H1 (cell line): Measurements from ENCODE around the gene GPNMB. TPM values are rescaled to one million over a fixed set of nuclear protein-coding genes. Genes with fewer than 3 reads are reported as not detected.

Experiments
- CTCF ChIA-PET: fragments of 300-600 bp; sonication (Branson Sonifier 250); formaldehyde crosslinking; loops from one replicate; lab custom pipeline; 2021; ENCODE audit not compliant: partially characterized antibody; lab: Charles Lee
- POLR2A ChIA-PET: fragments of 300-600 bp; sonication (Branson Sonifier 250); formaldehyde crosslinking; loops from one replicate; lab custom pipeline; 2021; ENCODE audit warnings: inconsistent platforms; ENCODE audit not compliant: partially characterized antibody; lab: Charles Lee
- DNase-seq, 2 experiments: peaks; one replicate each; pipeline versions ENCODE4 v3.0.0 to v3.0.0-alpha.2; 2010 to 2022; ENCODE audit warnings: low spot score in 2 of 2, low read depth in 1 of 2, mixed read lengths in 1 of 2
- FAIRE-seq: peaks from 2 replicates; lab custom pipeline; 2011; peaks lifted over from hg19 to GRCh38; lab: Jason Lieb, UNC
- H2AFZ ChIP-seq: 2 replicates; pipeline ENCODE4 v1.8.1; 2012; ENCODE audit warnings: low read length, inconsistent platforms
- H2AK5ac ChIP-seq: 2 replicates; pipeline ENCODE4 v1.6.1; 2013; ENCODE audit warnings: low read depth, low read length
- H2BK120ac ChIP-seq: replicated peaks from 2 replicates; pipeline ENCODE3; 2013; ENCODE audit warnings: low read depth, low read length, inconsistent platforms
- H2BK12ac ChIP-seq: 2 replicates; pipeline ENCODE4 v1.6.1; 2013; ENCODE audit warnings: low read depth, low read length
- H2BK15ac ChIP-seq: 2 replicates; pipeline ENCODE4 v1.6.1; 2013; ENCODE audit warnings: low read length
- H2BK20ac ChIP-seq: 2 replicates; pipeline ENCODE4 v1.6.1; 2013; ENCODE audit warnings: low read length
- H2BK5ac ChIP-seq: 2 replicates; pipeline ENCODE4 v1.6.1; 2013; ENCODE audit warnings: low read depth, low read length
- H3K14ac ChIP-seq: 2 replicates; pipeline ENCODE4 v1.6.1; 2013; ENCODE audit warnings: inconsistent platforms; ENCODE audit not compliant: insufficient read length
- H3K18ac ChIP-seq: 2 replicates; pipeline ENCODE4 v1.6.1; 2013; ENCODE audit warnings: low read length; ENCODE audit errors: extremely low read depth
- H3K23ac ChIP-seq: 2 replicates; pipeline ENCODE4 v1.6.1; 2013; ENCODE audit warnings: inconsistent platforms; ENCODE audit not compliant: insufficient read length
- H3K23me2 ChIP-seq: 2 replicates; pipeline ENCODE4 v1.6.1; 2013; ENCODE audit warnings: low read depth, low read length
- H3K27ac ChIP-seq: 2 replicates; pipeline ENCODE4 v1.6.1; 2011; ENCODE audit warnings: low read depth, low read length, inconsistent platforms
- H3K27me3 ChIP-seq, 4 experiments: replicated peaks in 1 of 4; 1 replicate in 1 of 4; 2 replicates in 3 of 4; pipeline versions ENCODE4 v1.6.1 to v1.8.1; 2011 to 2013; ENCODE audit warnings: low read length in 3 of 4, mild to moderate bottlenecking in 3 of 4, inconsistent platforms in 2 of 4, mixed read lengths in 2 of 4, moderate library complexity in 1 of 4; ENCODE audit not compliant: control insufficient read depth in 3 of 4, insufficient read depth in 3 of 4; ENCODE audit errors: extremely low read depth in 1 of 4
- H3K36me3 ChIP-seq, 4 experiments: 2 replicates each; pipeline versions ENCODE4 v1.6.1 to v1.8.1; 2011 to 2013; ENCODE audit warnings: mild to moderate bottlenecking in 4 of 4, low read length in 3 of 4, moderate library complexity in 2 of 4, control low read depth in 1 of 4, inconsistent platforms in 1 of 4; ENCODE audit not compliant: insufficient read depth in 4 of 4, control insufficient read depth in 2 of 4
- H3K4ac ChIP-seq: replicated peaks from 2 replicates; pipeline ENCODE3; 2013; ENCODE audit warnings: low read length, low read depth, mixed read lengths, inconsistent platforms; ENCODE audit not compliant: insufficient read length
- H3K4me1 ChIP-seq, 4 experiments: replicated peaks in 1 of 4; 1 replicate in 1 of 4; 2 replicates in 3 of 4; pipeline versions ENCODE4 v1.6.1 to v1.8.1; 2011 to 2013; ENCODE audit warnings: low read length in 3 of 4, inconsistent platforms in 2 of 4, mixed read lengths in 1 of 4; ENCODE audit not compliant: insufficient read depth in 4 of 4, control insufficient read depth in 3 of 4
- H3K4me2 ChIP-seq, 2 experiments: 2 replicates each; pipeline versions ENCODE4 v1.6.1 to v1.8.1; 2011 to 2013; ENCODE audit warnings: low read depth in 2 of 2, low read length in 2 of 2, control low read depth in 1 of 2, inconsistent platforms in 1 of 2, mild to moderate bottlenecking in 1 of 2; ENCODE audit not compliant: insufficient read depth in 1 of 2
- H3K4me3 ChIP-seq, 4 experiments: fragments of 200-600, 300-600 bp in 1 of 4; sonication (generic), shearing (Covaris generic), sonication (Bioruptor Twin) in 1 of 4; 2 replicates each; pipeline versions ENCODE4 v1.5.1 to v1.8.1; 2011 to 2016; ENCODE audit warnings: low read length in 4 of 4, low read depth in 3 of 4, control low read depth in 2 of 4, inconsistent platforms in 2 of 4, mild to moderate bottlenecking in 2 of 4, mixed read lengths in 1 of 4, moderate library complexity in 1 of 4; ENCODE audit not compliant: insufficient read depth in 2 of 4; ENCODE audit errors: extremely low read depth in 1 of 4
- H3K56ac ChIP-seq: replicated peaks from 2 replicates; pipeline ENCODE3; 2013; ENCODE audit warnings: low read depth, mild to moderate bottlenecking, mixed read lengths, low read length, inconsistent platforms; ENCODE audit not compliant: insufficient read length
- H3K79me1 ChIP-seq: 2 replicates; pipeline ENCODE4 v1.6.1; 2013; ENCODE audit warnings: low read depth, low read length, control low read depth
- H3K79me2 ChIP-seq, 2 experiments: 2 replicates each; pipeline versions ENCODE4 v1.6.1 to v1.8.1; 2012 to 2013; ENCODE audit warnings: low read length in 2 of 2, mild to moderate bottlenecking in 2 of 2, inconsistent platforms in 1 of 2; ENCODE audit not compliant: insufficient read depth in 2 of 2, control insufficient read depth in 1 of 2
- H3K9ac ChIP-seq, 4 experiments: replicated peaks in 1 of 4; 1 replicate in 1 of 4; 2 replicates in 3 of 4; pipeline versions ENCODE4 v1.6.1 to v1.8.1; 2011 to 2013; ENCODE audit warnings: low read depth in 3 of 4, low read length in 3 of 4, control low read depth in 2 of 4, mild to moderate bottlenecking in 2 of 4, moderate library complexity in 2 of 4, inconsistent platforms in 1 of 4; ENCODE audit errors: extremely low read depth in 1 of 4
- H3K9me3 ChIP-seq, 2 experiments: 2 replicates each; pipeline versions ENCODE4 v1.6.1 to v1.8.1; 2012 to 2013; ENCODE audit warnings: mild to moderate bottlenecking in 2 of 2, moderate library complexity in 2 of 2, control low read depth in 1 of 2, inconsistent platforms in 1 of 2, low read depth in 1 of 2, low read length in 1 of 2, mixed read lengths in 1 of 2; ENCODE audit not compliant: insufficient read depth in 2 of 2
- H4K20me1 ChIP-seq, 2 experiments: replicated peaks in 1 of 2; 2 replicates each; pipeline versions ENCODE3 to v1.8.1; 2011 to 2013; ENCODE audit warnings: inconsistent platforms in 2 of 2, low read length in 2 of 2, mild to moderate bottlenecking in 1 of 2; ENCODE audit not compliant: insufficient read depth in 2 of 2, control insufficient read depth in 1 of 2
- H4K5ac ChIP-seq: 2 replicates; pipeline ENCODE4 v1.6.1; 2013; ENCODE audit warnings: low read length, low read depth, mixed read lengths, inconsistent platforms; ENCODE audit not compliant: insufficient read length
- H4K8ac ChIP-seq: 2 replicates; pipeline ENCODE4 v1.8.0; 2013; ENCODE audit warnings: mild to moderate bottlenecking, moderate library complexity, low read length, inconsistent platforms; ENCODE audit not compliant: insufficient read depth; ENCODE audit errors: extremely low read depth
- H4K91ac ChIP-seq: replicated peaks from 2 replicates; pipeline ENCODE3; 2013; ENCODE audit warnings: low read length, mixed read lengths, inconsistent platforms; ENCODE audit not compliant: insufficient read length
- ATF3 ChIP-seq: IDR thresholded peaks from 2 replicates; pipeline ENCODE4 v1.6.1; 2011; ENCODE audit warnings: low read depth, mild to moderate bottlenecking, low read length; ENCODE audit not compliant: insufficient read depth
- CHD2 ChIP-seq: IDR thresholded peaks from 2 replicates; pipeline ENCODE4 v1.6.1; 2012; ENCODE audit warnings: low read length, improper control_type of control experiment
- CTCF ChIP-seq, 3 experiments: IDR thresholded peaks; 1 replicate in 2 of 3; 2 replicates in 1 of 3; pipeline versions ENCODE4 v1.5.1 to v1.6.1; 2011; ENCODE audit warnings: low read length in 3 of 3, mild to moderate bottlenecking in 3 of 3, inconsistent platforms in 2 of 3, low read depth in 1 of 3, moderate library complexity in 1 of 3; ENCODE audit not compliant: insufficient read depth in 1 of 3; ENCODE audit errors: control extremely low read depth in 1 of 3
- GABPA ChIP-seq: IDR thresholded peaks from 2 replicates; pipeline ENCODE4 v1.6.1; 2011; ENCODE audit warnings: mild to moderate bottlenecking, low read length, moderate library complexity, borderline replicate concordance; ENCODE audit not compliant: insufficient read depth
- JUN ChIP-seq: IDR thresholded peaks from 2 replicates; pipeline ENCODE4 v1.6.1; 2011; ENCODE audit warnings: low read depth, mild to moderate bottlenecking, improper control_type of control experiment, low read length
- JUND ChIP-seq: IDR thresholded peaks from 2 replicates; pipeline ENCODE4 v1.6.1; 2011; ENCODE audit warnings: mild to moderate bottlenecking, improper control_type of control experiment, low read length
- RAD21 ChIP-seq, 2 experiments: IDR thresholded peaks in 1 of 2; conservative IDR thresholded peaks in 1 of 2; 2 replicates each; pipeline ENCODE4 v1.6.1; 2011; ENCODE audit warnings: low read depth in 2 of 2, low read length in 2 of 2, improper control_type of control experiment in 1 of 2, inconsistent platforms in 1 of 2, mild to moderate bottlenecking in 1 of 2, moderate library complexity in 1 of 2
- SIN3A ChIP-seq, 2 experiments: IDR thresholded peaks in 1 of 2; conservative IDR thresholded peaks in 1 of 2; 2 replicates each; pipeline ENCODE4 v1.6.1; 2011 to 2012; ENCODE audit warnings: low read length in 2 of 2, improper control_type of control experiment in 1 of 2, low read depth in 1 of 2, mild to moderate bottlenecking in 1 of 2
- SIRT6 ChIP-seq: IDR thresholded peaks from one replicate; pipeline ENCODE4 v1.7.1; 2012; ENCODE audit warnings: low read length, inconsistent platforms
- TBP ChIP-seq: IDR thresholded peaks from 2 replicates; pipeline ENCODE4 v1.6.1; 2011; ENCODE audit warnings: low read depth, low read length, improper control_type of control experiment
- WGBS, 2 experiments: shearing (Covaris generic) in 1 of 2; methylation state at CpG; one replicate each; pipeline versions ENCODE4 v1.1.6 to v1.1.7; 2013 to 2015; ENCODE audit warnings: low lambda C conversion rate in 2 of 2, mixed read lengths in 2 of 2, inconsistent platforms in 1 of 2, low coverage in 1 of 2, missing lambda C conversion rate in 1 of 2; ENCODE audit not compliant: insufficient replicate concordance in 2 of 2, insufficient coverage in 1 of 2, insufficient read length in 1 of 2; ENCODE audit errors: extremely low coverage in 1 of 2, missing lambda C conversion rate in 1 of 2; 5-methylcytosine and 5-hydroxymethylcytosine counted together
- polyA plus RNA-seq, 7 experiments: library from polyadenylated mRNA; depleted of rRNA in 3 of 7; stranded (reverse) in 5 of 7; unstranded in 2 of 7; fragments of >200 nt in 5 of 7; fragments of 200-250 nt in 2 of 7; gene quantifications; 1 replicate in 5 of 7; 2 replicates in 1 of 7; 4 replicates in 1 of 7; pipeline versions ENCODE4 v1.2.1 to v1.2.3, GENCODE V29; 2011 to 2013; ENCODE audit warnings: missing spikeins in 2 of 7, mixed read lengths in 2 of 7
- total RNA-seq: library from RNA; stranded (reverse); fragmentation: NEBNext Ultra II Directional; extraction: Animal tissue kit (Norgen Biotek cat#: 25700); gene quantifications from 2 replicates; pipeline ENCODE4 v1.2.1, GENCODE V29; 2021

GPNMB gene
- total and polyA plus RNA-seq, 2 of the 8 experiments (the other 6 are each of a cell fraction or from before 2014, with no cell fraction given), result 1.1 to 1.4 TPM

- Histone ChIP-seq H3K9me3 (no peaks in the 10 kb centered on the region), H3K27ac (no peak overlapping the region), H2AFZ (no peak overlapping the region), H2BK12ac (no peak overlapping the region), H4K8ac (no peak overlapping the region), H3K4me1 (no peaks in the 10 kb centered on the region), H3K79me1 (no peaks in the 10 kb centered on the region; the same call in 1 of the 2 replicates), H4K5ac (no peak overlapping the region), H3K27me3 (no peaks in the 10 kb centered on the region), H3K4me2 (no peak overlapping the region), H2BK120ac (no peak overlapping the region), H2BK5ac (no peak overlapping the region), H3K4ac (no peak overlapping the region), H3K36me3 (peaks cover 6 to 66% (median 33%) of the 10 kb centered on the region in 4 experiments), H3K56ac (no peak overlapping the region), H3K18ac (no peak overlapping the region), H3K23me2 (no peaks in the 10 kb centered on the region), H4K91ac (no peak overlapping the region), H3K9ac (no peak overlapping the region), H2BK15ac (no peak overlapping the region), H2BK20ac (no peak overlapping the region), H2AK5ac (no peak overlapping the region), H3K23ac (no peak overlapping the region), H3K79me2 (peaks cover 0 to 47% of the 10 kb centered on the region in 2 experiments; a peak in 2 of 4 replicates), H4K20me1 (peaks cover 2 to 3% of the 10 kb centered on the region in 2 experiments), H3K14ac (no peak overlapping the region), H3K4me3 (no peak overlapping the region)
- ChIA-PET CTCF (no interaction called here), POLR2A (interaction anchor here (0.8 to 1.6 kb wide), 2 partner anchors 8 to 14 kb away, joined by 3 to 4 read pairs; partner anchors contain the start of gene MALSU1)
- DNase-seq, result no peak
- WGBS, 2 experiments, result 86% methylated on average over 2 of the region's 2 CpGs; no CpG with 5 or more reads in 1 of the 2 experiments
- no peak for FAIRE-seq
- TF ChIP-seq JUN (no peak), SIN3A (conservative IDR thresholded peaks at IDR 0.05 in 1 of 2, IDR thresholded peaks at IDR 0.05 in 1 of 2; ENCODE audit: low read depth in 1 of 2, low read length in 2 of 2) (no peak), CTCF (IDR thresholded peaks at IDR 0.05; ENCODE audit: control extremely low read depth in 1 of 3, insufficient read depth in 1 of 3, low read depth in 1 of 3, low read length in 3 of 3) (no peak), SIRT6 (no peak), RAD21 (IDR thresholded peaks at IDR 0.05 in 1 of 2, conservative IDR thresholded peaks at IDR 0.05 in 1 of 2; ENCODE audit: low read depth in 2 of 2, low read length in 2 of 2) (no peak), CHD2 (no peak), TBP (no peak), ATF3 (no peak), GABPA (no peak), JUND (no peak)
Observed at GRCh38 chr7:23306936-23307521, 60.5 kb downstream of the GPNMB start.
